Lung (tissue), 12 donors: Measurements from ENCODE around the gene TRPT1. TPM values are rescaled to one million over a fixed set of nuclear protein-coding genes. Genes with fewer than 3 reads are reported as not detected.

ENCODE experiments used
- ATAC-seq: fragments of 200-7000 bp; cut with Tn5 transposase; one replicate; pipeline ENCODE4 v1.9.1; 2020; ENCODE audit warnings: moderate number of reproducible peaks; ENCODE audit not compliant: insufficient read depth, low FRiP score
- DNase-seq, 3 donors: peaks; one replicate each; pipeline ENCODE4 v3.0.0-alpha.2; 2013 to 2017
- H3K27ac ChIP-seq, 2 donors: one replicate each; pipeline ENCODE4 v1.5.1; 2013; ENCODE audit warnings: mild to moderate bottlenecking in 2 of 2, moderate library complexity in 2 of 2, control low read depth in 1 of 2, inconsistent platforms in 1 of 2, low read depth in 1 of 2, low read length in 1 of 2
- H3K27me3 ChIP-seq, 3 donors: one replicate each; pipeline ENCODE4 v1.5.1; 2013; ENCODE audit warnings: low read length in 2 of 3; ENCODE audit not compliant: control insufficient read depth in 3 of 3, insufficient read depth in 3 of 3
- H3K36me3 ChIP-seq, 4 donors: one replicate each; pipeline ENCODE4 v1.5.1; 2013; ENCODE audit warnings: low read length in 4 of 4, mild to moderate bottlenecking in 1 of 4, moderate library complexity in 1 of 4; ENCODE audit not compliant: control insufficient read depth in 4 of 4, insufficient read depth in 4 of 4
- H3K4me1 ChIP-seq, 5 donors: one replicate each; pipeline ENCODE4 v1.5.1; 2013; ENCODE audit warnings: low read length in 5 of 5, mild to moderate bottlenecking in 2 of 5, moderate library complexity in 1 of 5; ENCODE audit not compliant: control insufficient read depth in 5 of 5, insufficient read depth in 5 of 5
- H3K4me3 ChIP-seq: one replicate; pipeline ENCODE4 v1.5.1; 2013; ENCODE audit warnings: mild to moderate bottlenecking, control low read depth, moderate library complexity
- H3K9ac ChIP-seq, 2 donors: one replicate each; pipeline ENCODE4 v1.5.1; 2013; ENCODE audit warnings: low read length in 2 of 2, control low read depth in 1 of 2; ENCODE audit not compliant: insufficient read depth in 1 of 2
- H3K9me3 ChIP-seq, 4 donors: one replicate each; pipeline ENCODE4 v1.5.1; 2013; ENCODE audit warnings: low read length in 3 of 4, mild to moderate bottlenecking in 1 of 4, moderate library complexity in 1 of 4; ENCODE audit not compliant: control insufficient read depth in 4 of 4, insufficient read depth in 3 of 4
- WGBS, 2 donors: extraction: QIAGEN DNeasy Blood & Tissue Kit; methylation state at CpG; one replicate each; pipeline ENCODE4 v1.1.7; 2013; 5-methylcytosine and 5-hydroxymethylcytosine counted together
- polyA plus RNA-seq, 2 donors: library from polyadenylated mRNA; stranded (reverse); fragments of 200-250 nt; gene quantifications; one replicate each; pipeline ENCODE4 v1.2.1, GENCODE V29; 2013
- total RNA-seq, 2 donors: library from RNA; depleted of rRNA in 1 of 2; stranded (reverse); fragments of >200 nt in 1 of 2; gene quantifications; one replicate each; pipeline ENCODE4 v1.2.1, GENCODE V29; 2014 to 2021
- TF ChIP-seq, protein P1 (sequence below): IDR thresholded peaks from 2 replicates; pipeline ENCODE4 v1.5.1; 2012; ENCODE audit warnings: mild to moderate bottlenecking; ENCODE audit errors: control extremely low read depth, extremely low read depth
- donor health status: control.
- donor health status: control.
- donor health status: Bipolar disorder and iron deficiency.
- donor health status: healthy.
- donor health status: DM: yes; HTN: yes; CAD: no.

The TRPT1 gene
- total and polyA plus RNA-seq, 4 donors = 18.3 to 62.5 (median 34.3) TPM

DNA sequence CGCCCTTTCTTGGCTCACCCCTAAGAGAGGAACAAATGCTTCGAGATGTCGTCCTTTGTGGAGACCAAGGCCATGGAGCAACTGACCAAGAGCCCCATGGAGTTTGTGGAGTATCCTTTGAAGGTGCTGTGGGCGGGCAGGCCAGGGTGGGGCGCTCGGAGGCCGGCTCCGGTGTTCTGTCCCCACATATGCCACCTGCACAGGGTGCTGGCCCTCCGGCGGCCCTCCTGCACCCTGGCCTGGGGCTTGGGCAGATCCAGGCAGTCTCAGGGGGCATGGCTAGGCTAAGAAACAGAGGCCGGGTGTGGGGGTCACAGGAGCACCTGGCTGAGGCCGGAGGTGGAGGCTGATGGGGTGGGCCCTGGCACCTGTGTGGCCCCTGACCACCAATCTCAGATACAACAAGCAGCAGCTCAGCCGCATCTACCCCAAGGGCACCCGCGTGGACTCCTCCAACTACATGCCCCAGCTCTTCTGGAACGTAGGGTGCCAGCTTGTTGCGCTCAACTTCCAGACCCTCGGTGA, 35.6 kb upstream of the TRPT1 start:
- DNase-seq = no peak
- no peaks in the 10 kb centered on the region for H3K4me1 ChIP-seq
- TF ChIP-seq, protein P1, sequence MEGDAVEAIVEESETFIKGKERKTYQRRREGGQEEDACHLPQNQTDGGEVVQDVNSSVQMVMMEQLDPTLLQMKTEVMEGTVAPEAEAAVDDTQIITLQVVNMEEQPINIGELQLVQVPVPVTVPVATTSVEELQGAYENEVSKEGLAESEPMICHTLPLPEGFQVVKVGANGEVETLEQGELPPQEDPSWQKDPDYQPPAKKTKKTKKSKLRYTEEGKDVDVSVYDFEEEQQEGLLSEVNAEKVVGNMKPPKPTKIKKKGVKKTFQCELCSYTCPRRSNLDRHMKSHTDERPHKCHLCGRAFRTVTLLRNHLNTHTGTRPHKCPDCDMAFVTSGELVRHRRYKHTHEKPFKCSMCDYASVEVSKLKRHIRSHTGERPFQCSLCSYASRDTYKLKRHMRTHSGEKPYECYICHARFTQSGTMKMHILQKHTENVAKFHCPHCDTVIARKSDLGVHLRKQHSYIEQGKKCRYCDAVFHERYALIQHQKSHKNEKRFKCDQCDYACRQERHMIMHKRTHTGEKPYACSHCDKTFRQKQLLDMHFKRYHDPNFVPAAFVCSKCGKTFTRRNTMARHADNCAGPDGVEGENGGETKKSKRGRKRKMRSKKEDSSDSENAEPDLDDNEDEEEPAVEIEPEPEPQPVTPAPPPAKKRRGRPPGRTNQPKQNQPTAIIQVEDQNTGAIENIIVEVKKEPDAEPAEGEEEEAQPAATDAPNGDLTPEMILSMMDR = no peak
- no peaks in the 10 kb centered on the region for H3K27me3 ChIP-seq
- no peak overlapping the region for H3K9ac ChIP-seq
- H3K36me3 ChIP-seq = peaks cover 2 to 79% (median 23%) of the 10 kb centered on the region in 4 donors
- H3K9me3 ChIP-seq = no peaks in the 10 kb centered on the region
- no peak overlapping the region for H3K4me3 ChIP-seq
- ATAC-seq = no peak
- 94 to 97% methylated on average over 18 of the region's 18 CpGs for WGBS, 2 donors
- H3K27ac ChIP-seq = no peak overlapping the region

DNA sequence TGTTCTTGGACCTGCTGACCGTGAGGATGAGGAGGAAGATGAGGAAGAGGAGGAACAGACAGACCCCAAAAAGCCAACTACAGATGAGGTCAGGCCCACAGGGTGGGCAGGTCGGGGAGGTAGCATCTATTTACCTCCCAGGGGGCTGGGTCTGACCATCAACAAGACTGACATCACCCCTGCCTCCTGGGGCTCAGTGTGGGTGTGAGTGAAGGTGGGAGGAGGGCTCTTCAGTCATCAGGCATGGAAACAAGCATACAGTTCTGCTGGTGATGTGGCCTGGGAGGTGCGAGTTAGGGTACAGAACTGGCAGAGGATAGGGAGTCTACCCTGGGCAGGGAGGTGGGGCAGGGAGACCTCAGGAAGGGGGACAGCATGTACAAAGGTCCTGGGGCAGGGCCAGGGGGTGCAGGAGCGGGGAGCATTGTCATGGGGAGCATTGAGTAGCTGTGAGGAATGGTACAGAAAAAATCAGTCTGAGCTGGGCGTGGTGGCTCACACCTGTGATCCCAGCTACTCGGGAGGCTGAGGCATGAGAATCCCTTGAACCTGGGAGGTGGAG, 34.2 kb upstream of the TRPT1 start:
- H3K9me3 ChIP-seq = no peaks in the 10 kb centered on the region
- DNase-seq (no peak), ATAC-seq (no peak)
- no peak overlapping the region for H3K9ac ChIP-seq
- 94 to 96% methylated on average over 6 of the region's 6 CpGs for WGBS, 2 donors
- no peaks in the 10 kb centered on the region for H3K27me3 ChIP-seq
- no peak overlapping the region for H3K4me3 ChIP-seq
- H3K4me1 ChIP-seq = no peaks in the 10 kb centered on the region
- H3K36me3 ChIP-seq = peaks cover 2 to 78% (median 14%) of the 10 kb centered on the region in 4 donors
- H3K27ac ChIP-seq = no peak overlapping the region
- TF ChIP-seq, protein P1 = no peak

DNA sequence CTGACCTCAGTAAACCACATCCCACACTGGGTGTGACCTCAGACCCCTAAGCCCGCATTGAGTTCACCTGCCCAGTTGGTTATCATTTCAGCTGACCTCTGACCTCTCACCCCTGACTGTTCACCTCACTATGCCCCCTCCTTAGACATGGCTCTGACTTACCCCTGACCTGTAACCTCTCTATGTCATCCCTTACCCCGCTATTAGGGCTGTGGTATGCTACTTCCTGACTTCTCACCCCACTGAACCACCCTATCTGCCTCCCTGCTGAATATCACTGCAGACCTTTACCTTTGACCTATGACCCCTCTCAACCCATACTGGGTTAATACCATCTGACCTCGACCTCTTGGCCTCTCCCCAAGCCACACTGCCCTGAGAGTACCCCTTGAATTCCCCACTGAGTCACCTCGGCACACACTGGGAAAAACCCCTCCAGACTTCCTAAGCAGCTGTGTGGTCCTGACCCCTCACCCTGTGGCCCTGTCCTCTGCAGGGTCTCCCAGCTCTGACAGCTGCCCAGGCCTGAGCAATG, 33.6 kb upstream of the TRPT1 start:
- WGBS, 2 donors = 83 to 93% methylated on average over 4 of the region's 4 CpGs
- Histone ChIP-seq H3K9ac (no peak overlapping the region), H3K36me3 (peaks cover 2 to 81% (median 16%) of the 10 kb centered on the region in 4 donors), H3K27ac (no peak overlapping the region), H3K9me3 (no peaks in the 10 kb centered on the region), H3K4me3 (no peak overlapping the region), H3K27me3 (no peaks in the 10 kb centered on the region), H3K4me1 (no peaks in the 10 kb centered on the region)
- no peak for ATAC-seq
- TF ChIP-seq, protein P1 = no peak
- no peak for DNase-seq
